SK-N-SH treated with all-trans-retinoic acid at 6 μM for 48 hours (cell line): ENCODE results near the gene RAB3GAP2.
"Not testable (repeated sequence)": the region's sequence is repeated elsewhere in the genome, so short reads cannot be mapped to it uniquely, and the experiment has no call there.

ENCODE experiments used
- ATAC-seq: fragments of 200-7000 bp; cut with Tn5 transposase; 3 replicates; pipeline ENCODE4 v1.9.1; 2020; ENCODE audit warnings: mild to moderate bottlenecking, moderate library complexity
- ARNTL ChIP-seq: fragments of 450-650 bp; formaldehyde crosslinking; IDR thresholded peaks from 2 replicates; pipeline ENCODE4 v1.5.0; 2020; ENCODE audit warnings: low read depth, mild to moderate bottlenecking, moderate library complexity, borderline replicate concordance
- BACH2 ChIP-seq: fragments of 250-450 bp; sonication (Bioruptor Pico); IDR thresholded peaks from 2 replicates; pipeline ENCODE4 v1.9.0; 2021; ENCODE audit warnings: mild to moderate bottlenecking, borderline replicate concordance
- CSDC2 ChIP-seq: fragments of 250-450 bp; sonication (Bioruptor Pico); IDR thresholded peaks from 2 replicates; pipeline ENCODE4 v1.5.0; 2020; ENCODE audit warnings: mild to moderate bottlenecking, moderate library complexity
- ESRRG ChIP-seq: fragments of 250-450 bp; sonication (Bioruptor Pico); IDR thresholded peaks from 2 replicates; pipeline ENCODE4 v1.6.1; 2021; ENCODE audit warnings: mild to moderate bottlenecking
- GLIS3 ChIP-seq: fragments of 250-450 bp; sonication (Bioruptor Pico); IDR thresholded peaks from 2 replicates; pipeline ENCODE4 v1.5.0; 2020; ENCODE audit warnings: mild to moderate bottlenecking, moderate library complexity
- ISL1 ChIP-seq: fragments of 250-450 bp; sonication (Bioruptor Pico); IDR thresholded peaks from 2 replicates; pipeline ENCODE4 v2.1.2; 2022; ENCODE audit warnings: mild to moderate bottlenecking, moderate library complexity
- PPARA ChIP-seq: fragments of 250-450 bp; sonication (Bioruptor Pico); IDR thresholded peaks from 2 replicates; pipeline ENCODE4 v1.5.0; 2020; ENCODE audit warnings: mild to moderate bottlenecking, borderline replicate concordance
- RARB ChIP-seq: fragments of 250-450 bp; sonication (Bioruptor Pico); IDR thresholded peaks from 2 replicates; pipeline ENCODE4 v1.8.0; 2021; ENCODE audit warnings: mild to moderate bottlenecking, moderate library complexity
- SNAI2 ChIP-seq: fragments of 250-450 bp; sonication (Bioruptor Pico); IDR thresholded peaks from 2 replicates; pipeline ENCODE4 v1.5.0; 2020; ENCODE audit warnings: mild to moderate bottlenecking, moderate library complexity
- TOX ChIP-seq: fragments of 250-450 bp; sonication (Bioruptor Pico); IDR thresholded peaks from 2 replicates; pipeline ENCODE4 v1.8.0; 2021; ENCODE audit warnings: mild to moderate bottlenecking, moderate library complexity, borderline replicate concordance
- ZC3H10 ChIP-seq: fragments of 250-450 bp; sonication (Bioruptor Pico); IDR thresholded peaks from 2 replicates; pipeline ENCODE4 v1.5.1; 2021; ENCODE audit warnings: mild to moderate bottlenecking, moderate library complexity
- ZFP3 ChIP-seq: fragments of 250-450 bp; sonication (Bioruptor Pico); IDR thresholded peaks from 2 replicates; pipeline ENCODE4 v1.5.0; 2020; ENCODE audit warnings: mild to moderate bottlenecking, moderate library complexity
- ZFP30 ChIP-seq: fragments of 450-650 bp; formaldehyde crosslinking; IDR thresholded peaks from 2 replicates; pipeline ENCODE4 v1.5.0; 2022; ENCODE audit warnings: mild to moderate bottlenecking, moderate library complexity
- ZNF70 ChIP-seq: fragments of 450-650 bp; formaldehyde crosslinking; IDR thresholded peaks from 2 replicates; pipeline ENCODE4 v1.5.0; 2020; ENCODE audit warnings: mild to moderate bottlenecking, moderate library complexity
- TF ChIP-seq, protein P1 (sequence below): fragments of 250-450 bp; sonication (Bioruptor Pico); IDR thresholded peaks from 2 replicates; pipeline ENCODE4 v1.8.0; 2021; ENCODE audit warnings: low read depth, mild to moderate bottlenecking, moderate library complexity, borderline replicate concordance
- TF ChIP-seq, protein P2 (sequence below): fragments of 250-450 bp; sonication (Bioruptor Pico); IDR thresholded peaks from 2 replicates; pipeline ENCODE4 v1.8.0; 2020; ENCODE audit warnings: mild to moderate bottlenecking, moderate library complexity, borderline replicate concordance
- TF ChIP-seq, protein P3 (sequence below): fragments of 250-450 bp; sonication (Bioruptor Pico); IDR thresholded peaks from 2 replicates; pipeline ENCODE4 v1.5.0; 2020; ENCODE audit warnings: mild to moderate bottlenecking, moderate library complexity
- TF ChIP-seq, protein P4 (sequence below): fragments of 250-450 bp; sonication (Bioruptor Pico); IDR thresholded peaks from 2 replicates; pipeline ENCODE4 v1.5.1; 2021; ENCODE audit warnings: mild to moderate bottlenecking, moderate library complexity

The RAB3GAP2 gene

DNA sequence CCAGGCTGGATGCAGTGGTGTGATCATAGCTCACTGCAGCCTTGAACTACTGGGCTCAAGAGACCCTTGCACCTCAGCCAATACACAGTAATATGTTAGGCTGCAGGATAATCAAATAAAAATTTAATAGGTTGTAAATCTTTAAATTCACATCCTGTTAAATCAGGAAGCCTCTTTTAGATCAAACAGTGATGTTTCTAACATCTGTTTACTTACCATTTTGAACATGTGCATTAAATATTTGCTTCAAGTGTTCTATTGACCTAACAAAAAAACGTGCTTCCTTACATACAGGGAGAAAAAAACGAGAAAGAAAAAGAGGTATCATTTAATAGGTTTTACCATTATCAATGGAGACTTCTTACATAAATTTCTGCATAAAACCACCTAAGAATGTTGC lies 107.7 kb downstream of the RAB3GAP2 start (continued):
- TF ChIP-seq ARNTL (no peak), ESRRG (CRISPR knock-in tag) (no peak), CSDC2 (no peak)

DNA sequence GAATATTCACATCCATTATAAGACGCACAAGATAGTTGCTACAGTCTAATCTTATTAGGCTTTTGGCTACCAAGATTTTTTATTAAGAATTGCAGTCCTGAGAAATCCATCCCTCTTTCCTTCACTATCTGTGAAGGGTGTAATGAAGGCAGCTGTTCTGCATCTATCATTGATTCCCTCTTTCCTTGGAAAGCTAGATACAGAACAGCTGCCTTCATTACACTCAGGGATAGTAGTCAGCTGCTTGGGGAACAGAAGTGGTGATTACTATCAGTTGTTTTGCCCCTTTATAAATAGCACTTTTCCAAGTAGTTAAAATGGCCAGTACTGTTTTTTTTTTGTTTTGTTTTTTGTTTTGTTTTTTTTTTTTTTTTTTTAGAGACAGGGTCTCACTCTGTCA lies 108.1 kb downstream of the RAB3GAP2 start:
- no peak for ATAC-seq
- TF ChIP-seq CSDC2 (no peak), ARNTL (no peak), RARB (no peak), ZFP30 (CRISPR knock-in tag) (no peak), SNAI2 (CRISPR knock-in tag) (no peak), ISL1 (no peak), PPARA (no peak), BACH2 (CRISPR knock-in tag) (no peak), ZFP3 (CRISPR knock-in tag) (no peak), GLIS3 (no peak), TOX (CRISPR knock-in tag) (no peak), ZC3H10 (CRISPR knock-in tag) (no peak)
- TF ChIP-seq, protein P1, sequence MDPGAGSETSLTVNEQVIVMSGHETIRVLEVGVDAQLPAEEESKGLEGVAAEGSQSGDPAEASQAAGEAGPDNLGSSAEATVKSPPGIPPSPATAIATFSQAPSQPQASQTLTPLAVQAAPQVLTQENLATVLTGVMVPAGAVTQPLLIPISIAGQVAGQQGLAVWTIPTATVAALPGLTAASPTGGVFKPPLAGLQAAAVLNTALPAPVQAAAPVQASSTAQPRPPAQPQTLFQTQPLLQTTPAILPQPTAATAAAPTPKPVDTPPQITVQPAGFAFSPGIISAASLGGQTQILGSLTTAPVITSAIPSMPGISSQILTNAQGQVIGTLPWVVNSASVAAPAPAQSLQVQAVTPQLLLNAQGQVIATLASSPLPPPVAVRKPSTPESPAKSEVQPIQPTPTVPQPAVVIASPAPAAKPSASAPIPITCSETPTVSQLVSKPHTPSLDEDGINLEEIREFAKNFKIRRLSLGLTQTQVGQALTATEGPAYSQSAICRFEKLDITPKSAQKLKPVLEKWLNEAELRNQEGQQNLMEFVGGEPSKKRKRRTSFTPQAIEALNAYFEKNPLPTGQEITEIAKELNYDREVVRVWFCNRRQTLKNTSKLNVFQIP: no peak
- TF ChIP-seq, protein P2, sequence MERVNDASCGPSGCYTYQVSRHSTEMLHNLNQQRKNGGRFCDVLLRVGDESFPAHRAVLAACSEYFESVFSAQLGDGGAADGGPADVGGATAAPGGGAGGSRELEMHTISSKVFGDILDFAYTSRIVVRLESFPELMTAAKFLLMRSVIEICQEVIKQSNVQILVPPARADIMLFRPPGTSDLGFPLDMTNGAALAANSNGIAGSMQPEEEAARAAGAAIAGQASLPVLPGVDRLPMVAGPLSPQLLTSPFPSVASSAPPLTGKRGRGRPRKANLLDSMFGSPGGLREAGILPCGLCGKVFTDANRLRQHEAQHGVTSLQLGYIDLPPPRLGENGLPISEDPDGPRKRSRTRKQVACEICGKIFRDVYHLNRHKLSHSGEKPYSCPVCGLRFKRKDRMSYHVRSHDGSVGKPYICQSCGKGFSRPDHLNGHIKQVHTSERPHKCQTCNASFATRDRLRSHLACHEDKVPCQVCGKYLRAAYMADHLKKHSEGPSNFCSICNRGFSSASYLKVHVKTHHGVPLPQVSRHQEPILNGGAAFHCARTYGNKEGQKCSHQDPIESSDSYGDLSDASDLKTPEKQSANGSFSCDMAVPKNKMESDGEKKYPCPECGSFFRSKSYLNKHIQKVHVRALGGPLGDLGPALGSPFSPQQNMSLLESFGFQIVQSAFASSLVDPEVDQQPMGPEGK (CRISPR knock-in tag): no peak

DNA sequence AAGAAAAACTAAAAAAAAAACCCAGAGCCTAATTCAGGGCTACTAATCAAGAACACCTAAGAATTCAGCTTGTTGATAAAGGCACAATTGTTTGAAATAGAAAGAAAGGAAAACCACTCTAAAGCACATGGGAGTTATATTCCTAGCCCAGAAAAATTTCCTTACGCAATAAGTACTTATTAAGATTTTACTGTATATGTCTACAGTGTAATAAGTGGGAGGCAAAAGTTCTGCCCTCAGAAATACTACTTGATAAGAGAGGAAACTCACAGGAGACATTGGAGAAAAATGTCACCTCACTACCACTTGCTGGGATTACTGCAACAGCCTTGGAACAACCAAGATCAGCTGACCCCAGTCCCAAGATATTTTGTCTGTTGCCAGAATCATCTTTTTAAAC lies 112.2 kb downstream of the RAB3GAP2 start:
- ATAC-seq: no peak
- TF ChIP-seq GLIS3: no peak
- TF ChIP-seq ZNF70 (CRISPR knock-in tag): no peak

DNA sequence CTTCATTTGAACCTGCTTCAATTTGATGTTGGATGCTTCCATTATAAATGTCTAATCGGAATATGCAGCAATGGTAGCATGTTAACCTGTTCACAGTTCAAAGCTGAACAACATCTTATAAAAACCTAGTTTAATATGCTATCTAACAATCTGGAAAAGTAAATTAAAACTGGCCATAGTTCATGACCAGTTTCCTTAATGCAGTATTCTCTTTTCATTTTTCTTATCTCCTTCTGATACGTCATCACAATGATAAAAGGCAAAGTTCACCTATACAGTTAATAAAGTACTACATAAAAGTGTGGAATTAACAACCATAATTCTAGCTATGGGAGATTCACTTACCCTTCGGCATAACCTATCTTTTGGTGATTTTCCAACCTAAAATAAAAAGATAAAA lies 113.2 kb downstream of the RAB3GAP2 start:
- TF ChIP-seq PPARA (no peak), ISL1 (no peak), CSDC2 (no peak), ZFP30 (CRISPR knock-in tag) (no peak), ZFP3 (CRISPR knock-in tag) (no peak), ZNF70 (CRISPR knock-in tag) (no peak), ZC3H10 (CRISPR knock-in tag) (no peak), ESRRG (CRISPR knock-in tag) (no peak), RARB (no peak), GLIS3 (no peak)
- TF ChIP-seq, protein P3, sequence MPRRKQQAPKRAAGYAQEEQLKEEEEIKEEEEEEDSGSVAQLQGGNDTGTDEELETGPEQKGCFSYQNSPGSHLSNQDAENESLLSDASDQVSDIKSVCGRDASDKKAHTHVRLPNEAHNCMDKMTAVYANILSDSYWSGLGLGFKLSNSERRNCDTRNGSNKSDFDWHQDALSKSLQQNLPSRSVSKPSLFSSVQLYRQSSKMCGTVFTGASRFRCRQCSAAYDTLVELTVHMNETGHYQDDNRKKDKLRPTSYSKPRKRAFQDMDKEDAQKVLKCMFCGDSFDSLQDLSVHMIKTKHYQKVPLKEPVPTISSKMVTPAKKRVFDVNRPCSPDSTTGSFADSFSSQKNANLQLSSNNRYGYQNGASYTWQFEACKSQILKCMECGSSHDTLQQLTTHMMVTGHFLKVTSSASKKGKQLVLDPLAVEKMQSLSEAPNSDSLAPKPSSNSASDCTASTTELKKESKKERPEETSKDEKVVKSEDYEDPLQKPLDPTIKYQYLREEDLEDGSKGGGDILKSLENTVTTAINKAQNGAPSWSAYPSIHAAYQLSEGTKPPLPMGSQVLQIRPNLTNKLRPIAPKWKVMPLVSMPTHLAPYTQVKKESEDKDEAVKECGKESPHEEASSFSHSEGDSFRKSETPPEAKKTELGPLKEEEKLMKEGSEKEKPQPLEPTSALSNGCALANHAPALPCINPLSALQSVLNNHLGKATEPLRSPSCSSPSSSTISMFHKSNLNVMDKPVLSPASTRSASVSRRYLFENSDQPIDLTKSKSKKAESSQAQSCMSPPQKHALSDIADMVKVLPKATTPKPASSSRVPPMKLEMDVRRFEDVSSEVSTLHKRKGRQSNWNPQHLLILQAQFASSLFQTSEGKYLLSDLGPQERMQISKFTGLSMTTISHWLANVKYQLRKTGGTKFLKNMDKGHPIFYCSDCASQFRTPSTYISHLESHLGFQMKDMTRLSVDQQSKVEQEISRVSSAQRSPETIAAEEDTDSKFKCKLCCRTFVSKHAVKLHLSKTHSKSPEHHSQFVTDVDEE (CRISPR knock-in tag): no peak
- TF ChIP-seq, protein P4, sequence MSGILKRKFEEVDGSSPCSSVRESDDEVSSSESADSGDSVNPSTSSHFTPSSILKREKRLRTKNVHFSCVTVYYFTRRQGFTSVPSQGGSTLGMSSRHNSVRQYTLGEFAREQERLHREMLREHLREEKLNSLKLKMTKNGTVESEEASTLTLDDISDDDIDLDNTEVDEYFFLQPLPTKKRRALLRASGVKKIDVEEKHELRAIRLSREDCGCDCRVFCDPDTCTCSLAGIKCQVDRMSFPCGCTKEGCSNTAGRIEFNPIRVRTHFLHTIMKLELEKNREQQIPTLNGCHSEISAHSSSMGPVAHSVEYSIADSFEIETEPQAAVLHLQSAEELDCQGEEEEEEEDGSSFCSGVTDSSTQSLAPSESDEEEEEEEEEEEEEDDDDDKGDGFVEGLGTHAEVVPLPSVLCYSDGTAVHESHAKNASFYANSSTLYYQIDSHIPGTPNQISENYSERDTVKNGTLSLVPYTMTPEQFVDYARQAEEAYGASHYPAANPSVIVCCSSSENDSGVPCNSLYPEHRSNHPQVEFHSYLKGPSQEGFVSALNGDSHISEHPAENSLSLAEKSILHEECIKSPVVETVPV: no peak
- TF ChIP-seq, protein P1: no peak
- no peak for ATAC-seq

DNA sequence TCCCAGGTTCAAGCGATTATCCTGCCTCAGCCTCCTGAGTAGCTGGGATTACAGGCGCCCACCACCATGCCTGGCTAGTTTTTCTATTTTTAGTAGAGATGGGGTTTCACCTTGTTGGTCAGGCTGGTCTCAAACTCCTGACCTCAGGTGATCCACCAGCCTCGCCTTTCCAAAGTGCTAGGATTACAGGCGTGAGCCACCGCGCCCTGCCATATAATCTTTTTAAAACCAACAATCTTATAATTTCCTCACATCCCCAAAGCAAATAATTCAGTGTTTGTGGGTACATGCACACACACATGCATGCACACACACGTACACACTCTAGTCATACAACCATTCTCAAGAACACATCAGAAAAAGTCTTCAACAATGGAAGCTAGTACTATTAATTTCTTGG lies 113.7 kb downstream of the RAB3GAP2 start:
- not testable (repeated sequence) for ATAC-seq
